H1 (cell line): ENCODE results near the gene LBR. TPM values are rescaled to one million over a fixed set of nuclear protein-coding genes. Genes with fewer than 3 reads are reported as not detected.
A peak's percentile ranks its signal among the peaks of the same experiment; 100 is the strongest.

Experiments used
- CTCF ChIA-PET: fragments of 300-600 bp; sonication (Branson Sonifier 250); formaldehyde crosslinking; loops from one replicate; lab custom pipeline; 2021; ENCODE audit not compliant: partially characterized antibody; lab: Charles Lee
- POLR2A ChIA-PET: fragments of 300-600 bp; sonication (Branson Sonifier 250); formaldehyde crosslinking; loops from one replicate; lab custom pipeline; 2021; ENCODE audit warnings: inconsistent platforms; ENCODE audit not compliant: partially characterized antibody; lab: Charles Lee
- DNase-seq, 2 experiments: peaks; one replicate each; pipeline versions ENCODE4 v3.0.0 to v3.0.0-alpha.2; 2010 to 2022; ENCODE audit warnings: low spot score in 2 of 2, low read depth in 1 of 2, mixed read lengths in 1 of 2
- FAIRE-seq: peaks from 2 replicates; lab custom pipeline; 2011; peaks lifted over from hg19 to GRCh38; lab: Jason Lieb, UNC
- H2AFZ ChIP-seq: 2 replicates; pipeline ENCODE4 v1.8.1; 2012; ENCODE audit warnings: low read length, inconsistent platforms
- H2AK5ac ChIP-seq: 2 replicates; pipeline ENCODE4 v1.6.1; 2013; ENCODE audit warnings: low read depth, low read length
- H2BK120ac ChIP-seq: replicated peaks from 2 replicates; pipeline ENCODE3; 2013; ENCODE audit warnings: low read depth, low read length, inconsistent platforms
- H2BK12ac ChIP-seq: 2 replicates; pipeline ENCODE4 v1.6.1; 2013; ENCODE audit warnings: low read depth, low read length
- H2BK15ac ChIP-seq: 2 replicates; pipeline ENCODE4 v1.6.1; 2013; ENCODE audit warnings: low read length
- H2BK20ac ChIP-seq: 2 replicates; pipeline ENCODE4 v1.6.1; 2013; ENCODE audit warnings: low read length
- H2BK5ac ChIP-seq: 2 replicates; pipeline ENCODE4 v1.6.1; 2013; ENCODE audit warnings: low read depth, low read length
- H3K14ac ChIP-seq: 2 replicates; pipeline ENCODE4 v1.6.1; 2013; ENCODE audit warnings: inconsistent platforms; ENCODE audit not compliant: insufficient read length
- H3K18ac ChIP-seq: 2 replicates; pipeline ENCODE4 v1.6.1; 2013; ENCODE audit warnings: low read length; ENCODE audit errors: extremely low read depth
- H3K23ac ChIP-seq: 2 replicates; pipeline ENCODE4 v1.6.1; 2013; ENCODE audit warnings: inconsistent platforms; ENCODE audit not compliant: insufficient read length
- H3K23me2 ChIP-seq: 2 replicates; pipeline ENCODE4 v1.6.1; 2013; ENCODE audit warnings: low read depth, low read length
- H3K27ac ChIP-seq: 2 replicates; pipeline ENCODE4 v1.6.1; 2011; ENCODE audit warnings: low read depth, low read length, inconsistent platforms
- H3K27me3 ChIP-seq, 4 experiments: replicated peaks in 1 of 4; 1 replicate in 1 of 4; 2 replicates in 3 of 4; pipeline versions ENCODE4 v1.6.1 to v1.8.1; 2011 to 2013; ENCODE audit warnings: low read length in 3 of 4, mild to moderate bottlenecking in 3 of 4, inconsistent platforms in 2 of 4, mixed read lengths in 2 of 4, moderate library complexity in 1 of 4; ENCODE audit not compliant: control insufficient read depth in 3 of 4, insufficient read depth in 3 of 4; ENCODE audit errors: extremely low read depth in 1 of 4
- H3K36me3 ChIP-seq, 4 experiments: 2 replicates each; pipeline versions ENCODE4 v1.6.1 to v1.8.1; 2011 to 2013; ENCODE audit warnings: mild to moderate bottlenecking in 4 of 4, low read length in 3 of 4, moderate library complexity in 2 of 4, control low read depth in 1 of 4, inconsistent platforms in 1 of 4; ENCODE audit not compliant: insufficient read depth in 4 of 4, control insufficient read depth in 2 of 4
- H3K4ac ChIP-seq: replicated peaks from 2 replicates; pipeline ENCODE3; 2013; ENCODE audit warnings: low read length, low read depth, mixed read lengths, inconsistent platforms; ENCODE audit not compliant: insufficient read length
- H3K4me1 ChIP-seq, 4 experiments: replicated peaks in 1 of 4; 1 replicate in 1 of 4; 2 replicates in 3 of 4; pipeline versions ENCODE4 v1.6.1 to v1.8.1; 2011 to 2013; ENCODE audit warnings: low read length in 3 of 4, inconsistent platforms in 2 of 4, mixed read lengths in 1 of 4; ENCODE audit not compliant: insufficient read depth in 4 of 4, control insufficient read depth in 3 of 4
- H3K4me2 ChIP-seq, 2 experiments: 2 replicates each; pipeline versions ENCODE4 v1.6.1 to v1.8.1; 2011 to 2013; ENCODE audit warnings: low read depth in 2 of 2, low read length in 2 of 2, control low read depth in 1 of 2, inconsistent platforms in 1 of 2, mild to moderate bottlenecking in 1 of 2; ENCODE audit not compliant: insufficient read depth in 1 of 2
- H3K4me3 ChIP-seq, 4 experiments: fragments of 200-600, 300-600 bp in 1 of 4; sonication (generic), shearing (Covaris generic), sonication (Bioruptor Twin) in 1 of 4; 2 replicates each; pipeline versions ENCODE4 v1.5.1 to v1.8.1; 2011 to 2016; ENCODE audit warnings: low read length in 4 of 4, low read depth in 3 of 4, control low read depth in 2 of 4, inconsistent platforms in 2 of 4, mild to moderate bottlenecking in 2 of 4, mixed read lengths in 1 of 4, moderate library complexity in 1 of 4; ENCODE audit not compliant: insufficient read depth in 2 of 4; ENCODE audit errors: extremely low read depth in 1 of 4
- H3K56ac ChIP-seq: replicated peaks from 2 replicates; pipeline ENCODE3; 2013; ENCODE audit warnings: low read depth, mild to moderate bottlenecking, mixed read lengths, low read length, inconsistent platforms; ENCODE audit not compliant: insufficient read length
- H3K79me1 ChIP-seq: 2 replicates; pipeline ENCODE4 v1.6.1; 2013; ENCODE audit warnings: low read depth, low read length, control low read depth
- H3K79me2 ChIP-seq, 2 experiments: 2 replicates each; pipeline versions ENCODE4 v1.6.1 to v1.8.1; 2012 to 2013; ENCODE audit warnings: low read length in 2 of 2, mild to moderate bottlenecking in 2 of 2, inconsistent platforms in 1 of 2; ENCODE audit not compliant: insufficient read depth in 2 of 2, control insufficient read depth in 1 of 2
- H3K9ac ChIP-seq, 4 experiments: replicated peaks in 1 of 4; 1 replicate in 1 of 4; 2 replicates in 3 of 4; pipeline versions ENCODE4 v1.6.1 to v1.8.1; 2011 to 2013; ENCODE audit warnings: low read depth in 3 of 4, low read length in 3 of 4, control low read depth in 2 of 4, mild to moderate bottlenecking in 2 of 4, moderate library complexity in 2 of 4, inconsistent platforms in 1 of 4; ENCODE audit errors: extremely low read depth in 1 of 4
- H3K9me3 ChIP-seq, 2 experiments: 2 replicates each; pipeline versions ENCODE4 v1.6.1 to v1.8.1; 2012 to 2013; ENCODE audit warnings: mild to moderate bottlenecking in 2 of 2, moderate library complexity in 2 of 2, control low read depth in 1 of 2, inconsistent platforms in 1 of 2, low read depth in 1 of 2, low read length in 1 of 2, mixed read lengths in 1 of 2; ENCODE audit not compliant: insufficient read depth in 2 of 2
- H4K20me1 ChIP-seq, 2 experiments: replicated peaks in 1 of 2; 2 replicates each; pipeline versions ENCODE3 to v1.8.1; 2011 to 2013; ENCODE audit warnings: inconsistent platforms in 2 of 2, low read length in 2 of 2, mild to moderate bottlenecking in 1 of 2; ENCODE audit not compliant: insufficient read depth in 2 of 2, control insufficient read depth in 1 of 2
- H4K5ac ChIP-seq: 2 replicates; pipeline ENCODE4 v1.6.1; 2013; ENCODE audit warnings: low read length, low read depth, mixed read lengths, inconsistent platforms; ENCODE audit not compliant: insufficient read length
- H4K8ac ChIP-seq: 2 replicates; pipeline ENCODE4 v1.8.0; 2013; ENCODE audit warnings: mild to moderate bottlenecking, moderate library complexity, low read length, inconsistent platforms; ENCODE audit not compliant: insufficient read depth; ENCODE audit errors: extremely low read depth
- H4K91ac ChIP-seq: replicated peaks from 2 replicates; pipeline ENCODE3; 2013; ENCODE audit warnings: low read length, mixed read lengths, inconsistent platforms; ENCODE audit not compliant: insufficient read length
- NRF1 ChIP-seq: IDR thresholded peaks from 2 replicates; pipeline ENCODE4 v1.6.1; 2011; ENCODE audit warnings: mild to moderate bottlenecking, low read depth, low read length, improper control_type of control experiment
- WGBS, 2 experiments: shearing (Covaris generic) in 1 of 2; methylation state at CpG; one replicate each; pipeline versions ENCODE4 v1.1.6 to v1.1.7; 2013 to 2015; ENCODE audit warnings: low lambda C conversion rate in 2 of 2, mixed read lengths in 2 of 2, inconsistent platforms in 1 of 2, low coverage in 1 of 2, missing lambda C conversion rate in 1 of 2; ENCODE audit not compliant: insufficient replicate concordance in 2 of 2, insufficient coverage in 1 of 2, insufficient read length in 1 of 2; ENCODE audit errors: extremely low coverage in 1 of 2, missing lambda C conversion rate in 1 of 2; 5-methylcytosine and 5-hydroxymethylcytosine counted together
- polyA plus RNA-seq, 7 experiments: library from polyadenylated mRNA; depleted of rRNA in 3 of 7; stranded (reverse) in 5 of 7; unstranded in 2 of 7; fragments of >200 nt in 5 of 7; fragments of 200-250 nt in 2 of 7; gene quantifications; 1 replicate in 5 of 7; 2 replicates in 1 of 7; 4 replicates in 1 of 7; pipeline versions ENCODE4 v1.2.1 to v1.2.3, GENCODE V29; 2011 to 2013; ENCODE audit warnings: missing spikeins in 2 of 7, mixed read lengths in 2 of 7
- total RNA-seq: library from RNA; stranded (reverse); fragmentation: NEBNext Ultra II Directional; extraction: Animal tissue kit (Norgen Biotek cat#: 25700); gene quantifications from 2 replicates; pipeline ENCODE4 v1.2.1, GENCODE V29; 2021
- TF ChIP-seq, protein P1 (sequence below), 3 experiments: IDR thresholded peaks; 1 replicate in 2 of 3; 2 replicates in 1 of 3; pipeline versions ENCODE4 v1.5.1 to v1.6.1; 2011; ENCODE audit warnings: low read length in 3 of 3, mild to moderate bottlenecking in 3 of 3, inconsistent platforms in 2 of 3, low read depth in 1 of 3, moderate library complexity in 1 of 3; ENCODE audit not compliant: insufficient read depth in 1 of 3; ENCODE audit errors: control extremely low read depth in 1 of 3

The LBR gene
- total and polyA plus RNA-seq, 2 of the 8 experiments (the other 6 are each of a cell fraction or from before 2014, with no cell fraction given): 32.1 to 89.8 TPM

DNA sequence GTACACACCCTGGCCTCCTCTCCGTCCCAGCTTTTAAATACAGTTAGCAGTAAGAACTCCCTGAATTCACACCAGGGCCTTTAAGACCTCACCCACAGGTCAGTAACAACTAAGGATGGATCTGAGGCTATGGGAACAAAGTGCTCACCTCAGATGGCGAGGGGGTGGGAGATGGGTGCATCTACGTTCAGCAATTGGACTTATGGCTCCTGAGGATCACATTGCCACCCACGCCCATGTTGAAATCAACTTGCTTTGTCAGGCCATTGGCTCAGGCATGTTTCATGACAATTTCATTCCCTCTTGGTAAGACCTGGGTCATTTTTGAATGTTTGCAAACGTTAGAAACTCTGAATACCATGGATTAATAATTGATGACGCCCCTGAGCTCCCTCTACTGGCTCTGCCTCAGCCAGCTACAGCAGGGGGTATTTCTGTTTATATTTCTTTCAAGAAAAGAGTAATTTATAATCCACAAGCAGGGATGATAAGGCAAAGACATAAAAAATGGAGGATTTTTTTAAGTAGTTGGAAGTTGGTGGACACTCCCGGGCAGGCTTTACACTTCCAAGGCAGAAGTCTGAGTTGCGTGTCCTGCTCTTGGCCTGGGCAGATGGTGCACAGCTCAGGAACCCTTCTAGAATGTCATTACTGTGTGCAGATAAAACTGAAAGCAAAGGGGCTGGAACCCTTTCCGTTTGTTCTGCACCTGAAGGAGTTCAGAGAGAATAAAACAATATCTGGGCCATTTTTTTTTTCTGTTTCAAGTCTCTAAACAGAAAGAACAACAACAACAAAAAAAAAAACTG lies 13.7 kb upstream of the LBR start:
- Histone ChIP-seq H3K23ac (no peak overlapping the region), H3K4me1 (peaks cover 0 to 5% (median under 1%) of the 10 kb centered on the region in 4 experiments; a peak in 1 of 7 replicates), H3K4ac (no peak overlapping the region), H3K14ac (no peak overlapping the region), H4K8ac (no peak overlapping the region), H4K20me1 (no peaks in the 10 kb centered on the region), H4K91ac (no peak overlapping the region), H4K5ac (no peak overlapping the region), H3K23me2 (no peaks in the 10 kb centered on the region), H3K56ac (no peak overlapping the region), H3K4me3 (no peak overlapping the region), H3K18ac (no peak overlapping the region), H3K36me3 (no peaks in the 10 kb centered on the region), H3K79me1 (no peaks in the 10 kb centered on the region), H2AK5ac (no peak overlapping the region), H3K9me3 (no peaks in the 10 kb centered on the region), H3K27ac (no peak overlapping the region), H3K4me2 (no peak overlapping the region), H2BK20ac (no peak overlapping the region), H3K79me2 (no peaks in the 10 kb centered on the region)
- ChIA-PET POLR2A (no interaction called here), CTCF (interaction anchor here (0.8 to 3.9 kb wide), 16 partner anchors 9 to 530 kb away, joined by 3 to 17 read pairs (median 4); partner anchors contain the start of genes LBR and SRP9)
- WGBS, 2 experiments: 92% methylated on average over 9 of the region's 9 CpGs; no CpG with 5 or more reads in 1 of the 2 experiments
- no peak for FAIRE-seq
- no peak for DNase-seq
- TF ChIP-seq, protein P1, sequence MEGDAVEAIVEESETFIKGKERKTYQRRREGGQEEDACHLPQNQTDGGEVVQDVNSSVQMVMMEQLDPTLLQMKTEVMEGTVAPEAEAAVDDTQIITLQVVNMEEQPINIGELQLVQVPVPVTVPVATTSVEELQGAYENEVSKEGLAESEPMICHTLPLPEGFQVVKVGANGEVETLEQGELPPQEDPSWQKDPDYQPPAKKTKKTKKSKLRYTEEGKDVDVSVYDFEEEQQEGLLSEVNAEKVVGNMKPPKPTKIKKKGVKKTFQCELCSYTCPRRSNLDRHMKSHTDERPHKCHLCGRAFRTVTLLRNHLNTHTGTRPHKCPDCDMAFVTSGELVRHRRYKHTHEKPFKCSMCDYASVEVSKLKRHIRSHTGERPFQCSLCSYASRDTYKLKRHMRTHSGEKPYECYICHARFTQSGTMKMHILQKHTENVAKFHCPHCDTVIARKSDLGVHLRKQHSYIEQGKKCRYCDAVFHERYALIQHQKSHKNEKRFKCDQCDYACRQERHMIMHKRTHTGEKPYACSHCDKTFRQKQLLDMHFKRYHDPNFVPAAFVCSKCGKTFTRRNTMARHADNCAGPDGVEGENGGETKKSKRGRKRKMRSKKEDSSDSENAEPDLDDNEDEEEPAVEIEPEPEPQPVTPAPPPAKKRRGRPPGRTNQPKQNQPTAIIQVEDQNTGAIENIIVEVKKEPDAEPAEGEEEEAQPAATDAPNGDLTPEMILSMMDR (IDR thresholded peaks at IDR 0.05; ENCODE audit: control extremely low read depth in 1 of 3, insufficient read depth in 1 of 3, low read depth in 1 of 3, low read length in 3 of 3): peak in 1 of 3 experiments; percentile 7; a peak in 1 of 4 replicates
- no peak for TF ChIP-seq NRF1
- TF ChIP-seq, all 59 proteins: peak for 1
- Histone ChIP-seq H2BK12ac (no peak overlapping the region), H2BK5ac (no peak overlapping the region), H3K27me3 (no peaks in the 10 kb centered on the region; a peak in 1 of 7 replicates), H2BK120ac (no peak overlapping the region), H3K9ac (no peak overlapping the region), H2AFZ (no peak overlapping the region), H2BK15ac (no peak overlapping the region)
